ENCODE data around the gene MXRA7. TPM values are rescaled to one million over a fixed set of nuclear protein-coding genes. Genes with fewer than 3 reads are reported as not detected.

MXRA7 gene
- polyA plus RNA-seq, 1 of the 3 experiments (the other 2 are of a cell fraction) = 154 TPM

DNA sequence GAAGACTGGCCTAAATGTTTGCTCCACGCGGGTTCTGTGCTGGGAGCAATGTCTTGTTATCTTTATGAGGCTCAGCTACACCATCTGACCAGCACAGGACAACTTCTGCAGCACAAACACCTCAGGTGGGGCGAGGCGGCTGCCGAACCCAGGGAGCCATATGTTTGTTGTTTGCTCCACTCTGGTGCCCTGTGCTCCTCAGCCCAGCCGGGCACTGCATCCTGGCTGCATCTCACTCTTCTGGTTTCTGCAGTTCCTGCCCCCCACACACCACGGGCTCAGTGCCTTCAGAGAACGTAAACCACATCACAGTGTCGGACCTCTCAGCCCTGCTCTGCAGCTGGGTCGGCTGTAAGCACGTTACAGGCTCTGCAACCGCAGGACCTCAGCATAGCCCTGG is 32.4 kb downstream of the MXRA7 start:
- TF ChIP-seq TAF1 (IDR thresholded peaks at IDR 0.05; ENCODE audit: borderline replicate concordance, low read depth, low read length) (no peak), FOXJ3 (CRISPR knock-in tag; IDR thresholded peaks at IDR 0.05) (no peak), ELF1 (IDR thresholded peaks at IDR 0.05) (no peak), RAD21 (IDR thresholded peaks at IDR 0.05; ENCODE audit: low read length) (no peak)
- TF ChIP-seq, protein P1, sequence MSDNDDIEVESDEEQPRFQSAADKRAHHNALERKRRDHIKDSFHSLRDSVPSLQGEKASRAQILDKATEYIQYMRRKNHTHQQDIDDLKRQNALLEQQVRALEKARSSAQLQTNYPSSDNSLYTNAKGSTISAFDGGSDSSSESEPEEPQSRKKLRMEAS (IDR thresholded peaks at IDR 0.05; ENCODE audit: low read depth) = no peak
- TF ChIP-seq, protein P2, sequence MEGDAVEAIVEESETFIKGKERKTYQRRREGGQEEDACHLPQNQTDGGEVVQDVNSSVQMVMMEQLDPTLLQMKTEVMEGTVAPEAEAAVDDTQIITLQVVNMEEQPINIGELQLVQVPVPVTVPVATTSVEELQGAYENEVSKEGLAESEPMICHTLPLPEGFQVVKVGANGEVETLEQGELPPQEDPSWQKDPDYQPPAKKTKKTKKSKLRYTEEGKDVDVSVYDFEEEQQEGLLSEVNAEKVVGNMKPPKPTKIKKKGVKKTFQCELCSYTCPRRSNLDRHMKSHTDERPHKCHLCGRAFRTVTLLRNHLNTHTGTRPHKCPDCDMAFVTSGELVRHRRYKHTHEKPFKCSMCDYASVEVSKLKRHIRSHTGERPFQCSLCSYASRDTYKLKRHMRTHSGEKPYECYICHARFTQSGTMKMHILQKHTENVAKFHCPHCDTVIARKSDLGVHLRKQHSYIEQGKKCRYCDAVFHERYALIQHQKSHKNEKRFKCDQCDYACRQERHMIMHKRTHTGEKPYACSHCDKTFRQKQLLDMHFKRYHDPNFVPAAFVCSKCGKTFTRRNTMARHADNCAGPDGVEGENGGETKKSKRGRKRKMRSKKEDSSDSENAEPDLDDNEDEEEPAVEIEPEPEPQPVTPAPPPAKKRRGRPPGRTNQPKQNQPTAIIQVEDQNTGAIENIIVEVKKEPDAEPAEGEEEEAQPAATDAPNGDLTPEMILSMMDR (IDR thresholded peaks at IDR 0.05) = no peak
- WGBS (ENCODE audit: low lambda C conversion rate) = 84% methylated on average over 11 of the region's 12 CpGs
- ChIA-PET CTCF (interaction anchor here (0.9 to 3.0 kb wide), 5 partner anchors 25 to 212 kb away, joined by 3 to 18 read pairs (median 3); no protein-coding TSS in a partner anchor), POLR2A (no interaction called here)
- Histone ChIP-seq H3K4me3 (ENCODE audit: low read depth in 2 of 2, low read length in 1 of 2) (no peak overlapping the region), H2AFZ (ENCODE audit: low read depth) (no peak overlapping the region), H3K27me3 (ENCODE audit: insufficient read depth) (no peaks in the 10 kb centered on the region), H3K9ac (no peak overlapping the region), H3K9me2 (no peaks in the 10 kb centered on the region), H3K36me3 (replicated peaks in 1 of 2; ENCODE audit: control insufficient read depth in 1 of 2, insufficient read depth in 2 of 2, low read length in 1 of 2) (peaks cover 26 to 32% of the 10 kb centered on the region in 2 experiments), H4K20me1 (ENCODE audit: insufficient read depth) (peaks cover 7% of the 10 kb centered on the region; the same call in 1 of the 2 replicates), H3K4me1 (ENCODE audit: control insufficient read depth in 1 of 2, insufficient read depth in 2 of 2, low read depth in 1 of 2, low read length in 1 of 2) (peaks cover 0 to 35% of the 10 kb centered on the region in 2 experiments; a peak in 2 of 4 replicates), H3K4me2 (no peak overlapping the region), H3K9me3 (no peaks in the 10 kb centered on the region), H3K27ac (ENCODE audit: low read depth in 2 of 2, low read length in 1 of 2) (no peak overlapping the region), H3K79me2 (ENCODE audit: insufficient read depth) (no peaks in the 10 kb centered on the region), H3F3A (replicated peaks; ENCODE audit: insufficient read depth) (peaks cover 16% of the 10 kb centered on the region)
- DNase-seq = no peak

DNA sequence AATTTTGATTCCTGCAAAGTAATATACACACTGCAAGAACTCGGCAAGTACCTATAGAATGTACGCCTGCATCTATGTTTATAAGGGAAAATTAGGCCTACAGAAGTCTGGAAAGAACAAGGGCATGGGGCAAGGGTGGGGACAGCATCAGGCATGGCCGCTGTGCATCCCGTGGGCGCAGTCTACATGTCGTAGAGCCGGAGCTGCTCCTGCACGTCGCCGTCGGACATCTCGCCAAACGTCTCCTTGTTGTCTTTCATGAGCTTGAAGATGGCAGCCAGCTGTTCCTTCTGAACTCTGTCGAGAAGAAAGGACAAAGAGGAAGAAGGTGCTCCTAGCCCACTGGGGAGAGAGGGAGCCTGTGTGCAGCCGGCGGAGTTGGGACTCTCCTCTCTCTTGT is 33.4 kb downstream of the MXRA7 start:
- Histone ChIP-seq H3K4me2 (no peak overlapping the region), H3K79me2 (ENCODE audit: insufficient read depth) (no peaks in the 10 kb centered on the region), H3K36me3 (replicated peaks in 1 of 2; ENCODE audit: control insufficient read depth in 1 of 2, insufficient read depth in 2 of 2, low read length in 1 of 2) (peaks cover 19 to 26% of the 10 kb centered on the region in 2 experiments), H3K9me3 (no peaks in the 10 kb centered on the region), H4K20me1 (ENCODE audit: insufficient read depth) (peaks cover 7% of the 10 kb centered on the region; the same call in 1 of the 2 replicates), H3K4me3 (ENCODE audit: low read depth in 2 of 2, low read length in 1 of 2) (no peak overlapping the region), H2AFZ (ENCODE audit: low read depth) (no peak overlapping the region), H3K4me1 (ENCODE audit: control insufficient read depth in 1 of 2, insufficient read depth in 2 of 2, low read depth in 1 of 2, low read length in 1 of 2) (peaks cover 0 to 39% of the 10 kb centered on the region in 2 experiments; a peak in 2 of 4 replicates), H3K27ac (ENCODE audit: low read depth in 2 of 2, low read length in 1 of 2) (no peak overlapping the region), H3F3A (replicated peaks; ENCODE audit: insufficient read depth) (peaks cover 12% of the 10 kb centered on the region), H3K27me3 (ENCODE audit: insufficient read depth) (no peaks in the 10 kb centered on the region), H3K9ac (no peak overlapping the region), H3K9me2 (no peaks in the 10 kb centered on the region)
- WGBS (ENCODE audit: low lambda C conversion rate) = 97% methylated on average over 16 of the region's 16 CpGs
- DNase-seq = no peak
- POLR2A ChIA-PET = no interaction called here
- TF ChIP-seq RFX5 (IDR thresholded peaks at IDR 0.05; ENCODE audit: low read length) (no peak), TCF12 (IDR thresholded peaks at IDR 0.05) (no peak), EZH2phosphoT487 (IDR thresholded peaks at IDR 0.05; ENCODE audit: borderline replicate concordance, low read depth) (no peak), RAD21 (IDR thresholded peaks at IDR 0.05; ENCODE audit: low read length) (no peak), POLR2AphosphoS5 (IDR thresholded peaks at IDR 0.05; ENCODE audit: low read depth, low read length) (no peak), EP300 (IDR thresholded peaks at IDR 0.05; ENCODE audit: borderline replicate concordance in 1 of 2, low read depth in 1 of 2, low read length in 1 of 2) (no peak), FOXJ3 (CRISPR knock-in tag; IDR thresholded peaks at IDR 0.05) (no peak), YY1 (IDR thresholded peaks at IDR 0.05; ENCODE audit: low read depth) (no peak)
- TF ChIP-seq, protein P3, sequence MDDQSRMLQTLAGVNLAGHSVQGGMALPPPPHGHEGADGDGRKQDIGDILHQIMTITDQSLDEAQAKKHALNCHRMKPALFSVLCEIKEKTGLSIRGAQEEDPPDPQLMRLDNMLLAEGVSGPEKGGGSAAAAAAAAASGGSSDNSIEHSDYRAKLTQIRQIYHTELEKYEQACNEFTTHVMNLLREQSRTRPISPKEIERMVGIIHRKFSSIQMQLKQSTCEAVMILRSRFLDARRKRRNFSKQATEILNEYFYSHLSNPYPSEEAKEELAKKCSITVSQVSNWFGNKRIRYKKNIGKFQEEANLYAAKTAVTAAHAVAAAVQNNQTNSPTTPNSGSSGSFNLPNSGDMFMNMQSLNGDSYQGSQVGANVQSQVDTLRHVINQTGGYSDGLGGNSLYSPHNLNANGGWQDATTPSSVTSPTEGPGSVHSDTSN (IDR thresholded peaks at IDR 0.05) = no peak
- TF ChIP-seq, protein P4, sequence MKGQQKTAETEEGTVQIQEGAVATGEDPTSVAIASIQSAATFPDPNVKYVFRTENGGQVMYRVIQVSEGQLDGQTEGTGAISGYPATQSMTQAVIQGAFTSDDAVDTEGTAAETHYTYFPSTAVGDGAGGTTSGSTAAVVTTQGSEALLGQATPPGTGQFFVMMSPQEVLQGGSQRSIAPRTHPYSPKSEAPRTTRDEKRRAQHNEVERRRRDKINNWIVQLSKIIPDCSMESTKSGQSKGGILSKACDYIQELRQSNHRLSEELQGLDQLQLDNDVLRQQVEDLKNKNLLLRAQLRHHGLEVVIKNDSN (IDR thresholded peaks at IDR 0.05; ENCODE audit: borderline replicate concordance, low read depth) = no peak
- CTCF ChIA-PET = interaction anchor here (1.3 to 3.0 kb wide), 4 partner anchors 37 to 148 kb away, joined by 3 to 18 read pairs (median 6); no protein-coding TSS in a partner anchor

All from SK-N-SH (cell line).